ENCODE data around the gene ZNF385B.

ZNF385B gene

DNA sequence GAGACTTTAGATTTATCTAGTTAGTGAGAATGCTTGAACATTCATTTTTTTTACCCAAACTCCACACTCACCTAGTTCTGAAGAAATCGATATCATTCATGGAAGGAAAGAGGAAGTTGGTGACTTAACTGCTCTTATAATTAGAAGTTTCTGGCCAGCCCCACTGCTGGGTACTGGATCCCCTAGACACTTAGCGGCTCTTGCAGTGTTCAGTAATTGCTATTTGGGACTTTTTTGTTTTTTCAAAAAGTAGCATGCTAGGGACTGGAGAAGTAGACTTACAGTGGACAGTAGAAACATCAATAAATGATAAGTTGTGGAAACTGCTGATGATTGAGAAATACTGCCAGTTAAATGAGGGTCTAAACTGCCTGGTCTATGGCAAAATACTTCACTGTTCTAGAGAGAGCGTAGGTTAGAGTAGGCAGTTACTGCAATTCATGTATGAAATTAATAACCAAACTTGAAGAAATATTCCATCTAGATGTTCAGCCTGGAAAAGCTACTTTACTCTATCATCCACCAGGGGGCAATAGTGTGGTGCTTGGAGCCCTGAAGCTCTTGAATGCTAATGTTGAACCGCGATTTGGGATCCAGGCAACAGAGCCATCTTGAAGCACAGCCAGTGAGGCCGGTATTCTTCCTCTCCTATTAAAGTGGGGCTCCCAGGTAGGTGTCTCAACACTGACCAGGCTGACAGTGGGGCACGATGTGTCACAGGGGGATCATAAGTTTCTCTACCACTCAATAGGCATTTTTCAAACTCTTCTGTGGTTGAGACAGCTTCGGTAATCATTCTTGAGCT, 450.7 kb downstream of the ZNF385B start:
- H3K4me3 ChIP-seq (ENCODE audit: low read length): no peak overlapping the region
- no peak overlapping the region for H3K9ac ChIP-seq (ENCODE audit: low read length)
- no peaks in the 10 kb centered on the region for H3K4me1 ChIP-seq (ENCODE audit: control insufficient read depth, insufficient read depth, low read length)
- no peak overlapping the region for H3K27ac ChIP-seq (ENCODE audit: low read depth, low read length)
- H3K27me3 ChIP-seq (ENCODE audit: control insufficient read depth, insufficient read depth, low read length): no peaks in the 10 kb centered on the region
- no peaks in the 10 kb centered on the region for H3K36me3 ChIP-seq (ENCODE audit: control insufficient read depth, insufficient read depth, low read length)

DNA sequence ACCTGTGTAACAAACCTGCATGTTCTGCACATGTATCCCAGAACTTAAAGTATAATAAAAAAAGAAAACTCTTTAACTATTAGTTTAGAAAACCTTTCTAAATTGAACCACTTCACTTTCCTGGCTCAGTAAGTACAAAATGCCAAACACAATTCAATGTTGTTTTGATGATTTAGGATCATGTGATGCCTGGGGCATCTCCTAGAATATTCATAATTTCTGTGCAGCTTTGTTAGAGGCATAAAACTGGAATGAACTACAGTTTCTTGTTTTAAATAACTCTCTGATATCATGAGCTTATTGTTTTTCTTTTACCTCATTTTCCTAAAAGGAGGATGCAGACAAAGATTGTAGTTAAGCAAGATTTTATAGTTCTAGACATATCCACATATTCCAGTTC, 457.8 kb downstream of the ZNF385B start:
- no peaks in the 10 kb centered on the region for H3K4me1 ChIP-seq (ENCODE audit: control insufficient read depth, insufficient read depth, low read length)
- no peak overlapping the region for H3K4me3 ChIP-seq (ENCODE audit: low read length)
- H3K27me3 ChIP-seq (ENCODE audit: control insufficient read depth, insufficient read depth, low read length): no peaks in the 10 kb centered on the region
- no peak overlapping the region for H3K27ac ChIP-seq (ENCODE audit: low read depth, low read length)
- H3K36me3 ChIP-seq (ENCODE audit: control insufficient read depth, insufficient read depth, low read length): no peaks in the 10 kb centered on the region
- H3K9ac ChIP-seq (ENCODE audit: low read length): no peak overlapping the region

DNA sequence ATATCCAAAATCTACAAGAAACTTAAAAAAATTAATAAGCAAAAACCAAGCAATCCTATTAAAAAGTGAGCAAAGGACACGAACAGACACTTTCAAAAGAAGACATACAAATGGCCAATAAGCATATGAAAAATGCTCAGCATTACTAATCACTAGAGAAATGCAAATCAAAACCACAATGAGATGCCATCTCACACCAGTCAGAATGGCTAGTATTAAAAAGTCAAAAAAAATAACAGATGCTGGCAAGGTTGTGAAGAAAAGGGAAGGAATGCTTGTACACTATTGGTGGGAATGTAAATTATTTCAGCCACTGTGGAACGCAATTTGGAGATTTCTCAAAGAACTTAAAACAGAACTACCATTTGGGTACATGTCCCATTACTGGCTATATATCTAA, 467.9 kb downstream of the ZNF385B start:
- Histone ChIP-seq H3K9ac (ENCODE audit: low read length) (no peak overlapping the region), H3K4me1 (ENCODE audit: control insufficient read depth, insufficient read depth, low read length) (no peaks in the 10 kb centered on the region), H3K36me3 (ENCODE audit: control insufficient read depth, insufficient read depth, low read length) (no peaks in the 10 kb centered on the region), H3K27me3 (ENCODE audit: control insufficient read depth, insufficient read depth, low read length) (no peaks in the 10 kb centered on the region), H3K4me3 (ENCODE audit: low read length) (no peak overlapping the region), H3K27ac (ENCODE audit: low read depth, low read length) (no peak overlapping the region)
